T-helper 22 cell (primary cell): ENCODE data around the gene TSGA10.
"Not testable (repeated sequence)": the region's sequence is repeated elsewhere in the genome, so short reads cannot be mapped to it uniquely, and the experiment has no call there.

Experiments
- DNase-seq: peaks from one replicate; pipeline ENCODE4 v3.0.0-alpha.2; 2020; ENCODE audit warnings: low read depth

The TSGA10 gene

DNA sequence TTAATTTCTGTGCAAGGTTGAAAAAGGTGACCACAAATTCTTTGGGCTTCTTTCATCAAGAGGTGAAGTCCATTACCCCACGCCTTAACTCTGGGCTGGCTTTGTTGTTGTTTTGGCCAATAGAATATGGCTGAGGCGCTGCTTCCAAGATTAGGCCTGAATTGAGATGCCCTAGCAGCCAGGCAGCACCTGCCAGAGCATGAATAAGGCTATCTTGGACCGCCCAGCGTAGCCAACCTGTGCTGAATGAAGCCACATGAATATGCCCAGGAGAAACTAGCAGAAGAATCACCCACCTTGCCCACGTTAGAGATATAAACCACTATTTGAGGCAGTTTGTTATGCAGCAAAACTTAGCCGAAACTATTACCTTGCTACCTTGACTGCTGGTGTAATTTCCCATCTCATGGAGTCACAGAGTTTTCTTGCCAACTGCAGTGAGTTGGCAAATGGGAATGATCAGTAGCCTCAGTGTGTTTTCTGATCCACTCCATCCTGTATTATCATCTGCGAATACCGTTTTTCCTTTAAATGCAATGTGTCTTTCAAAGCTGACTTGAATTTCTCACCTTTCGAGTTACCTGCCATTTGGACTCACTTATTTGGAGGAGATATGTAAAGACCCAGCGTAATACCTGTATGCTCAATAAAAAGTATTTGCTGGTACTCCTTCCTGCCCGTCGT lies 679 bp downstream of the TSGA10 start:
- DNase-seq: no peak

DNA sequence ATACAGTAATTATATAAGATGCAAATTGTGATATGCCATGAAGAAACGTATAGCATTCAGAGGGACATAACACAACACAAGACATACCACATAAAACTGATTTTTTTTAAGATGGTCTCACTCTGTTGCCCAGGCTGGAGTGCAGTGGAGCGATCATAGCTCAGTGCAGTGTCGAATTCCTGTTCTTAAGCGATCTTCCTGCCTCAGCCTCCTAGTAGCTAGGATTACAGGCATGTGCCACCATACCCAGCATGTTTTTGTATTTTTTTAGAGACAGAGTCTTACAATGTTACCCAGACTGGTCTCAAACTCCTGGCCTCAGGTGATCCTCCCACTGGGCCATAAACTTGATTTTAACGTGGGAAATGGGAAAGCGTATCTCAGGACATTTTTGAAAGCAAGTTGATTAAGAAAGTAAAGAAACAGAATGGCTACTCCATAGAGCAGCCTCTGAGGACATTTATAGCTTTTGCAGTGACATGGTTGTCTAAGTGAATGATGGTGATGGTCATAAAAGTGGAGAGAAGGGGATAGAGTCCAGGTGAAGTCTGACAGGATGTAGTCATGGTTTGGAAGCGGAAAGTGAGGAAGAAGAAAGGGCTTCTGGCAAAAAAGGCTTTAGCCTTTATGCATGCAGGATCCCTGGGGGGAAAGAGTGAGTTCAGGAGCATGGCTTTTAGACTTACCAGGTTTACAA lies 2.4 kb downstream of the TSGA10 start:
- DNase-seq: no peak

DNA sequence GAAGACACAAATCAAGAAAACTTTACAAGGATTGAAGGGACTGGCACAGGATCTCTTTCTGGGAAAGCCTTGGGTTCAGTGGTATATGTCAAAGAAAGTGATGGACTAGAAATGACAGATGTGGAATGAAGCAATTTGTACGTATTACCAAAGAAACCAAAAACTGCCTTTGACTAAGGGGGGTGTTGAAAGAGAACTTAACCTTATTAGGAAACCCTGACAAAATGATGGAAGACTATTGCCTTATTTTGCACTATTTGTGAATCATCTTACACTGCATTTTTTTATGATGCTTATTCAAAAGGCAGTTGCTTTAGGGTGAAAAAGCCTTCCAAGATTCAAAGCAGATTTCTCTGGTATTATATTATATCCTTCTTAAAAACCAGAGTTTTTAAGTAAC lies 4.0 kb downstream of the TSGA10 start:
- no peak for DNase-seq

DNA sequence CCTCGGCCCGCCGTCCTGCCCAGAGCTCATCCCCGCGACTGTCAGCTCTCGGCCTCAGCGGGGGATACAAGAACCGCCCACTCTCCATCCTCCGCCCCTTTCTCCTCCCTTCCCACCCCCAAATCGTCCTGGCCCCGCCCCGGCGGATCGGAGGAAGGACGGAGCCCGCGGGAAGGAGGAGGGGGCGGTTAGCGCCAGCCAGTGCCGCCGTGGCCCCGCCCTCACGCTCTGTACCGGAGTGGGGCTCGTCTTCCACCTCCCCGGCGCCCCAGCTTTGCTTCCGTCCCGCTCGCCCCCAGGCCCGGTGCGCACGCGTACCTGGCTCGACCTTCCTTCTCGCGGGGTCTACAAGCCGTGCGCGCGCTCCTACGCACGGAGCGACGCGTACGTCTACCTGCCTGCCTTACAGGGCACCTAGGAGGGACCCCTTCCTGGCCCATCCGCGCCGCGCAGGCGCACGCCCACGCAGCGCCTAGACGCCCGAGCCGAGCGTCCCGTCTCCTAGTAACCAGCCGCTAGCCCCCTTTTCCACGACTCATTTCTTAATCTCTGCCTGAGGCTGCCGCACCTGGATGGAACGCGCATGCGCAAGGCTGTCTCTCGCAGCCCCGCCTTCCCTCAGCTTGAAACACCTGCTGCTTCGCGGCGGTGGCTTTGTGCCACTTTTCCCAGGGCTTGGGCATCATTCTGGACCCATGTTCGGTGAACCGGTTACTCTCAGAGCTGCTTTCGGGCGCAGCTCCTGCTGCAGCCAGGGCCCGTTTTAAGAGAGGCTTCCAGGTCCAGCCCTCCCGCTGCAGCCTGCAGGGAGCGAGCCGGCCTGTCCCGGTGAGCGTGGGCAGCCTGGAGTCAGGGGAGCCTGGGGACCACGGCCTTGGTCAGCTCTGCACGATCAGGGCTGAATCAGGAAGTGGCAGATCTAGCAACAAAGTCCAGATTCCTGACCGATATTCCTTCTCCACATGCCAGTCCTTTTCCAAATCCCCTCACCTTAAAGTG lies 13.3 kb downstream of the TSGA10 start, which contains the start of gene C2orf15:
TSS of gene C2orf15 (plus strand) at position 598 of the 999 bp plus-strand sequence. CDS start 8,852 bp downstream, outside the sequence.
- DNase-seq: peak; percentile 96

DNA sequence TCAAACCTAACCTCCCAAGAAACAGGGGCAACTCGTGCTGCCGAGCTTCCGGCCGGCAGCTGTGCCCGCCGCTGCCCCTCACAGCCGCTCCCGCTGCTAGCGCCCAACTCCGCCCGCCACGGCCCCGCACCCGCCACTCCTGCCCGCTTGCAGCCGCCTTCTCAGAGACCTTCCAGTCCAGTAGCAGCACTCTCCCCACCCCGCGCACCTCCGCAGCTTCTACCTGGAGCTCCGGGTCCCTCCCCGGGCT lies 14.0 kb downstream of the TSGA10 start:
- no peak for DNase-seq

DNA sequence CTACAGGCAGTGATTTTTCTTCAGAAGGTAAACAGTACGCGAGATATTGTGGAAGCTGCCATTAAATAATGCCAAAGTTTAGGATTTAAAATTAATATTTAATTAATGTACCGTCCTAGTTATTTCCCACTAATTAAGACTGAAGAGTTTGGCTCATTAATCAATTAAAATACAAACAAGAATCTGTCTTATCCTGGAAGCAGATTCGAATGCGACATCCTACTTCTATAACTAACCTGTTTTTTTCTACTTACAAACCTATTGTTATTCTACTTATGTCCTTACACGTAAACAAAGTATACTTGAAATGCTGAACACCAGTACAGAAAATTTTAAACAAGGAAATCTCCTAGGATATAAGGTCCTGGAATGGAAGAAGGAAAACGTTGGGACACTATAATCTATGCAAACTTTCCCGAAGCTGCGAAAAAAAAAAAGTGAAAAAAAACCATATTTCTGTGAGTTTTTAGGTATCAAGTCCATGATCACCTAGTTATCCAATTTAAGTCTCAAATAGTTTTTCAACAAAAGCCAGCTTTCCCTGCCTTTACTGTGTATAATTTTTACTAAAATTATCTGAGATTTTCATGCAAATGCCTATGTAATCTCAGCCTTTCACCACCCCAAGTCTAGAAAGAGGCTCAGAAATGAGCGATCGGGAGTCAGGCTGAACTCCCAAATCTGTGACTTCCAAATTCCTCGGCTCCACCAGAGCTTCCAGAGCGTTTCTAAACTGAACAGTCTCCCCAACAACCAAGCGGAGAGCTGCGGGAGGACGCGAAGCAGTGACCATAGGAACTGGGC lies 14.5 kb downstream of the TSGA10 start:
- DNase-seq: no peak

DNA sequence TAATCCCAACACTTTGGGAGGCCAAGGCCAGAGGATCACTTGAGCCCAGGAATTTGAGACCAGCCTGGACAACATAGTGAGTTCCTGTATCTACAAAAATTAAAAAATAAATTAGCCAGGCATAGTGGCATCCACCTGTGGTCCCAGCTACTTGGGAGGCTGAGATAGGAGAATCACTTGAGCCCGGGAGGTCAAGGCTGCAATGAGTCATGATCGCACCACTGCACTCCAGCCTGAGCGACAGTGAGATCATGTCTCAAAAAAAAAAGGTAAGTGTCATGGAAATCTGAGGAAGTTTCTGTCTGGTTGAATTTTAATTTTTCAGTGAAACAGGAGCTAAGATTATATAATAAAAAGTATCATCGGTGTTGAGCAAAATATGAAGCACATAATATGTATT lies 15.7 kb downstream of the TSGA10 start:
- DNase-seq: no peak

DNA sequence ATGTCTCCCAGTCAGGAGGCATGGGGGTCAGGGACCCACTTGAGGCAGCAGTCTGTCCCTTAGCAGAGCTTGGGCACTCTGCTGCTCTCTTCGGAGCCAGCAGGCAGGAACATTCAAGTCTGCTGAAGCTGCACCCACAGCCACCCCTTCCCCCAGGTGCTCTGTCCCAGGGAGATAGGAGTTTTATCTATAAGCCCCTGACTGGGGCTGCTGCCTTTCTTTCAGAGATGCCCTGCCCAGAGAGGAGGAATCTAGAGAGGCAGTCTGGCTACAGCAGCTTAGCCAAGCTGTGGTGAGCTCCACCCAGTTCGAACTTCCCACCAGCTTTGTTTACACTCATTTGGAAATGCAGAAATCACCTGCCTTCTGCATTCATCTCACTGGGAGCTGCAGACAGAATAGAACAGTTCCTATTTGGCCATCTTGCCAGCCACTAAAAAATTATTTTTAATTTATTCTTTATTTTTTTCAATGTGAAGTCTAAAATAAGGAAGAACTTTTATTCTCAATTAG lies 19.6 kb downstream of the TSGA10 start:
- not testable (repeated sequence) for DNase-seq

DNA sequence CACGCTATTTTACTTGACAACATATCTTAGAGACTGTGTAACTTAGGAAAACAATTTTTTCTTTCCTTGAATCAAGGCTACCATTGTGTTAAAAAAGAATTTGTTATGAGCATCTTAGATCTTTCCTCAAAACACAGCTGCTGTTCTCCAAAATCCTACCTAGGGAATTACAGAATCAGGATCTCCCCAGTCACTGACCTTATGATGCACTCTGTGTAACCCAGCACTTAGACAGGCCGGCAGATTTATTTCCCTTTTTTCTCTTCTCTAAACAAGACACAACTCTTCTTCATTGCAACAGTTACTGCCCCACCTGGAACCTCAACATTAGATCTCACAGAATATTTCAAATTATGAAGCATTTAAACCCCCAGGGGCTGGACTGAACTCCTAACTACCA lies 26.8 kb downstream of the TSGA10 start:
- DNase-seq: no peak

DNA sequence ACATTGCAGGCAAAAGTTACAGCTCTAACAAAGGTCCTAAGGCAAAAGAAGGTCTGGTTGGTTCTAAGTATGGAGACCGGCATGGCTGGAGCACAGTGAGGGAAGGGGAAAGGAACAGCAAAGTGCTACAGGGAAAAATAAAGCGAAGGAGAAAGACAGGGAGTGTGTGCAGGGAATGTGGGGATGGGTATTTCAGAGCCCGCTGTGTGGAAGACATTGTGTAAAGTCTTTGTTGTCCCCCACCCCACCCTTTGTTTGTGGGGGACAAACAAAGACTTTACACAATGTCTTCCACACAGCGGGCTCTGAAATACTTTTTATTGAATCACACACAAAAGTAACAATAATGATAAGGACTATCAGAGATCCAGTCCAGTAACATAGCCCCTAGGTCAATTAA lies 42.1 kb downstream of the TSGA10 start:
- DNase-seq: no peak

DNA sequence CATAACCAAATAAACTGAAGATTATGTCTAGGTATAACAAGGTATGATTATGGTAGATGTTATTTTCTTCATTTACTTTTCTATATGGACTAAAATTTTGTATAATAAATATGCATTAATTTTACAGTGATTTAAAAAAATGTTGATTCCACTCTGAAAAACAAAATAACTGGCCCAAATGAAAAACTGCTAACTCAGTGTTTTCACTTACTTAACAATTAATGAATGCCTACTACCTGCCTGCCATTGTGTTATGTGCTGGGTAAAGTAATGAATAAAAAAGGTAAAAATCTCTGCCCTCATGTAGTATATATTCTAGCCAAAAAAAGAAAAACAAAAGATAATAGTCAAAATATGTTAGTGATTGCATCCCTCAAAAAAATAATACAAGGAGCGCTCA lies 42.8 kb downstream of the TSGA10 start:
- no peak for DNase-seq

DNA sequence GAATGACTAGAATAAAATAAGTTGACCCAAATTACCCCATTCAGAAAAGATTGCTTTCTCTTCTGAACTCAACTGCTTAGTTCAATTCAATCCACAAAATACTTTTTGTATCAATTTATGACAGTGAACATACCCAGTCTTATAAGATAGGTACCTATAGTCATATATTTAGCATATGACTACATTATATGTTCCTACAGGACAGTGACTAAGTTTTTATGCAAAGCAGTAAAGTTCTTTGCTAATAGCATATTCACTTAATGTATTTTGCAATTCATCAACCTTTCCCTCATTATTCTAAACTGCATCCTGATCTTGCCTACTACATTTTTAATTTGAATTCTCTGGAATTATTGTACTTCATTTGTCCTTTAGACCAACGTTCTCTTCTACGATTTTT lies 43.5 kb downstream of the TSGA10 start:
- no peak for DNase-seq

DNA sequence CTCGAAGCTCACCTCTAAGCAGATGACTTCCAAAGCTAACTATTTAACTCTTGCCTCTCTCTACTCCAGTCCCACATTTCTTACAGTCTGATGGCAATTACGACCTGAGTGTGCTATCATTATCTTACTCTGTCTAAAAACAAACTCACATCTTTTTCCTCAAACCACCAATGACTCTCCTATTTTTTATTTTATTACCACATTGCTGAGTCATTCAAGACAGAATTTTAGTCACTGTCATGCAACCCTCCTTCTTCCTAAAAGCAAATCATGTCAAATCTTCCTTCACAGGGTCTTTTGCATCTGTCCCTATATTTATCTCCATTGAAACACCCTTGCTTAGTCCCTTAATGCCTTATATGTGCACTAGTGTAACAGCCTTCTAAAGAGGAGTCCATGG lies 47.8 kb downstream of the TSGA10 start:
- no peak for DNase-seq

DNA sequence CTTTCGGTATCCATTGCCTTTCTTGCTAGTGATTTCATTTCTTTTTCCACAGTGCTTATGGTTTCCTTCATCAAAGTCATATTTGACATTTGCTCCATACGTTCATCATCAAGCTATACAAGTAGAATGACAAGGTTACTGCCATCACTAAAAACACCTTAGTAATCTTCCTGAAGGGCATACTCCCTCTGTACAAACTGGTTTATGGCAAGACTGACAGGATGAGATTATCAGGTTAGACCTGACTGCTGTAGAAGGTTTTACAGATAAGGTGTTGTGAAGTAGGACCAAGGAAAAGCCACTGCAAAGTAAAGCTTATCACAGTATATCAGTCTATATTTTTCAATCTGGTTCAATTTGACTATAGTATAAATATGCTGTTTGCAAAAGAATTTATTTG lies 50.7 kb downstream of the TSGA10 start:
- no peak for DNase-seq

DNA sequence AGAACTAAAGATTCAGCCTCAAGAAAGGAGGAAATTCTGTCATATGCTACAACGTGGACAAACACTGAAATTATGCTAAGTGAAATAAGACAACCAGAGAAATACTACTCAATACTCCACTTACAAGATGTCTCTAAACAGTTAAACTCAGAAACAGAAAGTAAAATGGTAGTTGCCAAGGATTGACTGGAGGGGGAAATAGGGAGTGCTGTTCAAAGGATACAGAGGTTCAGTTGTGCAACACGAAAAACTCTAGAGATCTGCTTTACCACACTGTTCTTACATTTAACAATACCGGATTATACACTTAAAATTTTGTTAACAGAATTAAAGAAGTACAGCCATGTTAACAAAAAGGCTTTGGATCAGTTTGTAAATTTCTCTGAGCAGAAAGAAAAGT lies 53.0 kb downstream of the TSGA10 start:
- no peak for DNase-seq

DNA sequence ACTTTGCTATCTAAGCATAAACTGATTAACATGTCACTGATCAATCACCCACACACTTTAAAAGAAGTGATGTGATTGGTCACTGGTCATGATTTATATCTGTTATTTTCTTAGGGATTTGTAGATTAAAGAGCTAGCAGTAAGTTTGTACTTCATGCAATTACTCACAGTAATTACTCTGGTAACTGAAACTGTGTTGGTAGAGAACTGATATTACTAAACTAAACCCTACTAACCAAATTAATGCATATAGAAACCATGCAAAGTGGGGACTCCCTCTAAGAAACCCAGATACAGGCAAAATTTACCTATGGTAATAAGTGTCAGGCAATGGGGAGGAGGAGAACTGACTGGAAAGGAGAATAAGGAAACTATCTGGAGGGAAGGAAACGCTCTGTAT lies 58.0 kb downstream of the TSGA10 start:
- no peak for DNase-seq

DNA sequence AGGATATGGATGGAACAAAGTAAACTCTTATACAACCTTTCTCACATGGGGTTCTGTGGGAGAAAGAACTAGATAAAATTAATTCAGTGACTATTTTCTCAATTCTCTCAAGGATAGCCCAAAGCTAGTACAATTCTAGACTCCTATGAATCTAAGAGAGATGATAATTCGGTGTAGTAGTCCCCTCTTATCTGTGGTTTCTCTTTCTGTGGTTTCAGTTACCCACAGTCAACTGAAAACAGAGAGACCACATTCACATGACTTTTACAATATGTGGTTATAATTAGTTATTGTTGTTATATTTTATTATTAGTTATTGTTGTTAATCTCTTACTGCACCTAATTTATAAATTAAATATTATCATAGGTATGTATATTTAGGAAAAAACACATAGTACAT lies 66.7 kb downstream of the TSGA10 start:
- DNase-seq: no peak

DNA sequence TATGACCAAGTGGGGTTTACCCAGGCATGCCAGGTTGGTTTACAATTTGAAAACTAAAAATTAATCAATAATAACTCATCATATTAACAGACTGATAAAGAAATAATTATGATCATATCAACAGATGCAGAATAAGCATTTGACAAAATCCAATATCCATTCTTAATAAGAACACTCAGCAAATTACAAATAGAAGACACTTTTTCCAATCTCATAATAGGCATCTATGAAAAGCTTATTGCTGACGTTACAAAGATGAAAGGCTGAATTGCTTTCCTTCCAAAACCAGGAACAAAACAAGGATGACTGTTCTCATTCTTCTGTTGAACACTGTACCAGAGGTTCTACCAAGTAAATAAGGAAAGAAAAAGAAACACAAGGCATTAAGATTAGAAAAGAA lies 68.4 kb downstream of the TSGA10 start:
- DNase-seq: no peak

DNA sequence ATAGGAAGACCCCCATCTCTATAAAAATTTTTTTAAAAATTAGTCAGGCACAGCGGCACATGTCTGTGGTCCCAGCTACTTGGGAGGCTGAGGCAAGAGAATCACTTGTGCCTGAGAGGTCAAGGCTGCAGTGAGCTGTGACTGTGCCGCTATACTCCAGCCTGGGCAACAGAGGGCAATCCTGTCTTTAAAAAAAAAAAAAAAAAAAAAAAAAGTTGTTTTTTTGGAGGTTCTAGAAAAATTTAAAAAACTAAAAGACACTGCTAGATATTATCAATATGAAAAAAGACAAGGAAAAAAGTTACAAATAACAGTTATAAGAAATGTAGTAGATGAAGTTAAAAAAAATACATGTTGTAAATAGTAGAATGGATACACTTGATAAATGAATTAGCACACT lies 69.3 kb downstream of the TSGA10 start:
- no peak for DNase-seq

DNA sequence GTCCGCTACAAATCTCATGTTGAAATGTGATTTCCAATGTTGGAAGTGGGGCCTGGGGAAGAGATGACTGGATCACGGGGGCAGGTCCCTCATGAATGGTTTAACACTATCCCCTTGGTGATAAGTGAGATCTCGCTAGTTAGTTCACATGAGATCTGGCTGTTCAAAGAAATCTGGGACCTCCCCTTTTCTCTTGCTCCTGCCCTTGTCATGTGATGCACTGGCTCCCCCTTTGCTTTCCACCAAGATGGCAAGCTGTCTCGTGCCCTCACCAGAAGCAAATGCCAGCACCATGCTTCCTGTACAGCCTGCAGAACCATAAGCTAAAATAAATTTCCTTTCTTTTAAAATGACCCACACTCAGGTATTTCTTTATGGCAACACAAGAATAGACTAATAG lies 70.5 kb downstream of the TSGA10 start:
- no peak for DNase-seq

DNA sequence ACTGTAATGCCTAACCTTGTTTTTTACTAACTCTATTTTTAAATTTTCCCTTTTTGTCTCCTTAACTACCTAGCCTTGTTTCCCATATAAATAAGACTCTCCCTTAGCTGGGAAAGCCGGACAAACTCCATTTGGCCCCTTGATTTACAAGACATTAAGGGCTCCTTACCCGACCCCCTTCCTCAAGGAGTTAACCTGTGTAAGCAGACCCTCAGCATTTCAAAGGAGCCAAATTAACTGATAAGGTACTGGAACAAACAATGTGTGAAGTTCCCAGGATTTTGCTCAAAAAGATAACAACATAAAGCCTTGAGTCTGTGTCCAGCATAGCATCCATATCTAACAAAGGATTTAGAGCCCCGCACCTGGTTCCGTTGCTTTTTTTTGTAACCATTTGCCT lies 72.9 kb downstream of the TSGA10 start:
- no peak for DNase-seq

DNA sequence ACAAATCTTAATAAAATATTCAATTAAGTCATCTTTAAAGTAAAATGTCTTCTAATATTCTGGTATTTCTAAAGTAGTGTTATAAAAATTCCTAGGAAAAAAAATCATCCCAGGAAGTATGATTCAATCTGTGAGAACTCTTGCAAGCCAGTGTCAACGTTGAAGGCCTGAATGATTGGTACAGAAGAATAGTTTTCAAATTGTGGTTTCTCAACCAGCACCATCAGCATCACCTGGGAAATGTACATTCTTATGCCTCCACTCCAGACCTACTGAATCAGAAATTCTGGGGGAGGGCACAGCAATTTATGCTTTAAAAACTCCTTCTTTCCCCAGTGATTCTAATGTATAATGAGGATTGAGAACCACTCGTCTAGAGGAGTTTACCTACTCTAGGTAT lies 75.5 kb downstream of the TSGA10 start:
- DNase-seq: no peak
